Activated gamma-delta T cell treated with anti-CD3 and anti-CD28 coated beads, Interleukin-2, amount 50 U/mL, for 16 hours (primary cell): ENCODE measurements around the gene ITGAD.
"Not testable (repeated sequence)": the region's sequence is repeated elsewhere in the genome, so short reads cannot be mapped to it uniquely, and the experiment has no call there.

Source experiments
- DNase-seq: peaks from one replicate; pipeline ENCODE4 v3.0.0-alpha.2; 2020; ENCODE audit warnings: low read depth

Gene ITGAD

DNA sequence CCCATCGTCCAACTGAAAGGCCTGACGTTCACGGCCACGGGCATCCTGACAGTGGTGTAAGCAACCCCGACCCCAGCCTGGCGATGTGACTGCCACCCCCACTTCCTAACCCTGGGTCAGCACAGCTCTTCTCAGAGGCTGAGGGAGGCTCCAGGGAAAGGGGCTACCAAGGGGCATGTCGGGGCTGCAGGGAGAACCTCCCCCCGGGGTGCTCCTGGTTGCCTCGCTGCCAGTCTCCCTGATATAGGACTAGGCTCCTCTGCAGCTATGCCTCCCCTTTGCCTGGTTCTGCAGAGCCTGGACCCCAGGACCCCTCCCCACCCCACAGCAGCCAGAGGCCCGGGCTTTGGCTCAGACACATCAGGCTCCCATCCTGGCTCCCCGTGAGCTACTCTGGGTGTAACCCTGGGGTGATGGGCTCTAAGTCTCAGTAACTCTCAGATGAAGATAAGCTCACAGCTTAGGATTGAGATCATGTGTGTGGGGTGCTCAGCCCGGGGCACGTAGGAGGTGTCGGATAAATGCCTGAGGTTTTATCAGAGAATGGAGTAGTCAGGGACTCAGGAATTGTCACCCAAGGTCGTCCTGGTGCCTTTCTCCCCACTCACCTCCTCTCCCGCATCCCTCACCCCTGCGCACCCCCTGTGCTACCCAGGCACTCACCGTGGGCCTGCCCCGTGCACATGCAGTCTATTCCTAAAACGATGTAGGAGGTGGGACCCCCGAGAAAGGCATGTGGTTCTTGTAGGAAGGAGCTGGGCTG lies 10.6 kb downstream of the ITGAD start:
- DNase-seq: no peak

DNA sequence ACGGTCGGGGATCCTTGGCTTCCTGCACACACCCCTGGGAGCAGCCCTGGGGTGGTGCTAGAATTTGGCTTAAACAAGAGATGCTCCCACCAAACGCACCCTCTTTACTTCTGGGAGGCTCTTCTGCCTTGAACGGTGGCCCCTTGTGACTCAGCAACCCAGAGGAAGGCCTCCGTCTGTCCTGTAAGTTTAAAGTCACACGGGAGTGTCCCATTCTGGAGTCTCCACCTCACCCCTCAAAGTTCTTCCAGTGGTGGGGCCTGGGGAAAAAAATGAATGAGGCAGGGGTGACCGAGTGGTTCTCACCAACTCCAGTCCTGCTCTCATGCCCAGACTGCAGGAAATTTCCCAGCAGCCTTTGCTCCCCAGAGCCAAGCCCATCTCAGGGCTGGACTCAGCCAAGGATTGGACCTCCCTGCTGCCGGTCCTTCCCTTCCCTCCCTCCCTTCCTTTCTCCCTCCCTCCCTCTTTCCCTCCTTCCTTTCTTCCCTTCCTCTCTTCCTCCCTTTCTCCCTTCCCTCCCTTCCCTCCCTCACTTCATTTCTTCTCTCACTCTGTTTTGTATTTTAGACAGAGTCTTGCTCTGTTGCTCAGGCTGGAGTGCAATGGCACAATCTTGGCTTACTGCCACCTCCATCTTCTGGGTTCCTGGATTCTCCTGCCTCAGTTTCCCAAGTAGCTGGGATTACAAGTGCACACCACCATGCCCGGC lies 11.4 kb downstream of the ITGAD start:
- DNase-seq: no peak

DNA sequence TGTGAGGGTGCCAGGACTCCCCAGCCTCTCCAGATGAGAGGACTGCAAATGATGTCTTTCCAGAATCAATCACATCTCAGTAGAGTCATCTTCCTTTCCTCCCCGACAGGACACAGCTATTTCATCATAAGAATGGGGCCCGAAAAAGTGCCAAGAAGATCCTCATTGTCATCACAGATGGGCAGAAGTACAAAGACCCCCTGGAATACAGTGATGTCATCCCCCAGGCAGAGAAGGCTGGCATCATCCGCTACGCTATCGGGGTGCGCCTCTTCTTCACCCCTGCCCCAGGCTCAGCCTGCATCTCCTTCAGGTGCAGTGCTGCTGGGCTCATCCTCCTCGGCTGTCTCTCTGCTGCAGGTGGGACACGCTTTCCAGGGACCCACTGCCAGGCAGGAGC lies 14.3 kb downstream of the ITGAD start:
- DNase-seq: no peak

DNA sequence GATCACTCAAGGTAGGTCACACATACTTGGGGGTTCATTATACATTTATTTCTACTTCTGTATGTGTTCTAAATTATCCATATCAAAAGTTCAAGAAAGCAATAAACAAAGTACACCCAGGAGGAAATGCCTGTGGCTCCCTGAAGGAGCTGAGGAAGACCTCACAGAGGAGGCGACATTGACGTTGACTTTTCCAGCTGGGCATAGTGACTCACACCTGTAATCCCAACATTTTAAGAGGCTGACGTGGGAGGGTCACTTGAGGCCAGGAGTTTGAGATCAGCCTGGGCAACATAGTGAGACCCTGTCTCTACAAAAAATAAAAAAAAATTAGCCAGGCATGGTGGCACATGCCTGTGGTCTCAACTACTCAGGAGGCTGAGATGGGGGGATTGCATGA lies 16.3 kb downstream of the ITGAD start:
- DNase-seq: no peak

DNA sequence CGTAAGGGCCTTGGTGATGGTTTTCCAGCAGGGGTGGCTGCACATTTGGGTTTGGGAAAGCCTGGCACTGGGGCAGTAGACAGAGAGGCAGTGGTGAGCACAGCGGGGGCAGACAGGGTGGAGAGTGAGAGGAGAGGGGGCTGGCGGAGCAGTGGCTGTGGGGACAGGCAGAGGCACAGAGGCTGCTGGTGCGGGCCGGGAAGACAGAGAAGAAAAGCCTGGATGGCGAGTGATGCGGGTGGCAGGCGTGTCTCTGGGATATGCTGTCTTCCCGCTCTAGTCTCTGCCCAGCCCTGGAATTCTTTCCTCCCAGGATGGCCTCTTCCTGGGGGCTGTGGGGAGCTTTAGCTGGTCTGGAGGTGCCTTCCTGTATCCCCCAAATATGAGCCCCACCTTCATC lies 16.9 kb downstream of the ITGAD start:
- DNase-seq: no peak

DNA sequence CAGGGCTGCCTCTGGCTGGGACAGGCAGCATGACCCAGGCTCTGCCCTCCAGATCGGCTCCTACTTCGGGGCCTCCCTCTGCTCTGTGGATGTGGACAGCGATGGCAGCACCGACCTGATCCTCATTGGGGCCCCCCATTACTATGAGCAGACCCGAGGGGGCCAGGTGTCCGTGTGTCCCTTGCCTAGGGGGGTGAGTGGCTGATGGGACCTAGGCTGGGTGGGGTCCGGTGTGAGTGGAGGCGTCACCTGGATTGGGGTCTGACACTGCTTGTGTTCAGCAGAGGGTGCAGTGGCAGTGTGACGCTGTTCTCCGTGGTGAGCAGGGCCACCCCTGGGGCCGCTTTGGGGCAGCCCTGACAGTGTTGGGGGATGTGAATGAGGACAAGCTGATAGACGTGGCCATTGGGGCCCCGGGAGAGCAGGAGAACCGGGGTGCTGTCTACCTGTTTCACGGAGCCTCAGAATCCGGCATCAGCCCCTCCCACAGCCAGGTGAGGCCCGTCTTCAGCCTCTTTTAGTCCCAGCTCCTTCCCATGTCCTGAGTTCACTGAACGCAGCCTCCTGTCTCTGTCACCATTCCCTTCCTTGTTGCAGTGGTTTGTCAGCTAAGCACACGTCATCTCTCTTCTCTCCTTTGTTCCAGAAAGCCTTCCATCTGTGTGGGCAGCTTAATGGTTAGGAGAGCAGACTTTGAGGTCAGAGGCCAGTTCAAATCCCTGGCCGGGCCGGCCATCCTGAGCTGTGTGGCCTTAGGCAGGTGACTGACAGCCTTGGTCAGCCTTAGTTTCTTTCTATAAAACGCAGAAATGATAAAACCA lies 18.1 kb downstream of the ITGAD start:
- no peak for DNase-seq

DNA sequence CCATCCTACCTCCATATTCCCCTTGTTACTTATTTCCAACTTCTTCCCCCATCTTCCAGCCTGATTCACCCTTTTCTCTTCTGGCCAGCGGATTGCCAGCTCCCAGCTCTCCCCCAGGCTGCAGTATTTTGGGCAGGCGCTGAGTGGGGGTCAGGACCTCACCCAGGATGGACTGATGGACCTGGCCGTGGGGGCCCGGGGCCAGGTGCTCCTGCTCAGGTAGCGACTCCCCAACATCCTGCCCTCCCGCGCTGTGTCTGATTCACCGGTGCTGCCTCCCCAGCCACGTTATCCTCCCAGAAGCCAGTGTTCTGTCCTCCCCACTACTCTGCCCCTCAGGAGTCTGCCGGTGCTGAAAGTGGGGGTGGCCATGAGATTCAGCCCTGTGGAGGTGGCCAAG lies 19.6 kb downstream of the ITGAD start:
- no peak for DNase-seq

DNA sequence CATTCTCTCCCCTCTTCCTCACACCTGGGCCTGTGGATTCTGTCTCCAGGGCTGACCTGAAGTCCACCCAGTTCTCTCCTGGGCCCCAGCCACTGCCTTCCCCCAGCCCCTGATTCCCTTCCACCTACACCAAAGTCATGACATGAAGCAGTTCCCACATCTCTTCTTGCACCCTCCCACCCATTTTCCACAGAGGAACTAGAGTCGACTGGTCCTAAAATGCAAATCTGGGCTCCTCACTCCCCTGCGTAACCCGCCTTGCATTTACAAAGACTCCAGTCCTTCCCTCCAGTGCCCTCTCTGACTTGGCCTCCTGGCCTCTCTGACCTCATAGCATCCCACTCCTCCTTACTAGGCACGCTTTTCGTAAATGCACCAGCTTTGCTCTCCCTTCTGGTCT lies 20.2 kb downstream of the ITGAD start:
- no peak for DNase-seq

DNA sequence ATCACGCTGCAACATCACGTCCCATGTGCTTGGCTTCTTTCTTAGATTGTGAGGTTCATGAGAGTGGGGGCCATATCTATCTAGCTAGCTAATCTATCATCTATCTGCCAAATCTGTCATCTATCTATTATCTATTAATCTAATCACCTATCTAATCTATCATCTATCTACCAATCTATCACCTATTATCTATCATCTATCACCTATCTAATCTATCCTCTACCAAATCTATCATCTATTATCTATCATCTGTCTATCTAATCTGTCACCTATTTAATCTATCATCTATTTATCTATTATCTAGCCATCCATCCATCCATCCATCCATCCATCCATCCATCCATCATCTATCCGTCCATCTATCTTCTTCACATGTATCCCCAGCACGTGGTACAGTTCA lies 20.8 kb downstream of the ITGAD start:
- no peak for DNase-seq

DNA sequence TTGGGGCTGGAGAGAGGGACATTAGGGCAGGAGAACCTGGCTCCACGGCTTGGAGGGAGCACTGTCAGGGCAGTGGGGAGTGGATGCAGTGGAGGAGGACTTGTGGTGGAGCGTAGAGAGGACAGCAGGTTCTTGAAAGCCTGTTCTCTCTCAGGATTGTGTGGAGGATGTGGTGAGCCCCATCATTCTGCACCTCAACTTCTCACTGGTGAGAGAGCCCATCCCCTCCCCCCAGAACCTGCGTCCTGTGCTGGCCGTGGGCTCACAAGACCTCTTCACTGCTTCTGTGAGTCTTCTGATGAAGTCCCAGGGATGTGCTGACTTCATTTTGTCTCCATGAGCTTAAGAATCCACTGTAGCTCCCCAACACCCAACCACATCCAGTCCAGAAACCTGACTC lies 21.6 kb downstream of the ITGAD start:
- DNase-seq: no peak

DNA sequence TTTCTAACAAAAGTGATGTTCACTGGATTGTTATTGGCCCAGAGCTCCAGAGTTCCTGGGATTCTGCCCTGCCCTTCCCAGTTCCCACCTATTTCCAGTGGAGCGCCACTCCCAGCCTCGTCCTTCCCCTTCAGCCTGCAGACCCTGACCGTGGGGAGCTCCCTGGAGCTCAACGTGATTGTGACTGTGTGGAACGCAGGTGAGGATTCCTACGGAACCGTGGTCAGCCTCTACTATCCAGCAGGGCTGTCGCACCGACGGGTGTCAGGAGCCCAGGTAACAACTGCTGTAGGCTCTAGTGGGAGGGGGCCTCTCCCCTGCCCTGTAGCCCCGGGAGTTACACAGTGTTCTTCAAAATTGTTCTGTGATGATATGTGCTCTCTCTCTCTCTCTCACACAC lies 23.2 kb downstream of the ITGAD start:
- no peak for DNase-seq

DNA sequence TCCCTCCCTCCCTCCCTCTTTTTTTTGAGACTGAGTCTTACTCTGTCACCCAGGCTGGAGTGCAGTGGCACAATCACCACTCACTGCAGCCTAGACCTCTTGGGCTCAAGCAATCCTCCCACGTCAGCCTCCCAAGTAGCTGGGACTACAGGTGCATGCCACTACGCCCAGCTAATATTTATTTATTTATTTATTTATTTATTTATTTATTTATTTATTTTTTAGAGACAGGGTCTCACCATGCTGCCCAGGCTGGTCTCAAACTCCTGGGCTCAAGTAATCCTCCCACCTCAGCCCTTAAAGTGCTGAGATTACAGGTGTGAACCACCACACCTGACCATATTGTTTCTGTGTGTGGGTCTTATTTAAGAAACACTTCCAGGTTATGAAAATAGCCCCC lies 23.9 kb downstream of the ITGAD start:
- not testable (repeated sequence) for DNase-seq

DNA sequence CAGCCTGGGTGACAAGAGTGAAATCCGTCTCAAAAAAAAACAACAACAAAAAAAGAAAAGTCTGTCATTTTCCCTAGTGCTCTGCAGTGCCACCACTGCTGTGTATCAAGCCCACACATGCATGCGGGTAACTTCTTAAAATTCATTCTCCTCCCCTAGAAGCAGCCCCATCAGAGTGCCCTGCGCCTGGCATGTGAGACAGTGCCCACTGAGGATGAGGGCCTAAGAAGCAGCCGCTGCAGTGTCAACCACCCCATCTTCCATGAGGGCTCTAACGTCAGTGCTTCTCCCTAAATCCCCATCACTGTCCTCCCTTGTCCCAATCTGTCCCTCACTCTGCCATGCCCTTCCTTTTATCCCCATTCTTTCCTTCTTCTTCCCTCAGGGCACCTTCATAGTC lies 24.8 kb downstream of the ITGAD start:
- DNase-seq: no peak

DNA sequence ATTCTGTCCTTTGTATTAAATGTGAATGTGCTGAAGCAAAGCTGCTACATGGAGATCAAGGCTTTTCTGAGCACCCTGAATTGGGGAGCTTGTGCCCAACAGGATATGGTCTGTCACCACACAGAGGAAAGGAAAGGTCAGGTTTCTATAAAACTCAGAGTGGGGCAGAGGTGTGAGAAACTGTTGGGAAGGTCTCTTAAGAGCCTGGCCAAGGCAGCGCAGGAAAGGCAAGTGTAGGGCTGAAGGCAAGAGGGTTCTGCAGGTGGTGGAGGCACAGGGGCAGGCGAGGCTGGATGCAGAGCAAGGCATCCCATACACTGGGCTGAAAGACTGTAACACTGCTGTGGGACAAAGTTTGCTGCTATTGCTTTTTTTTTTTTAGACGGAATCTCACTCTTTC lies 26.9 kb downstream of the ITGAD start:
- DNase-seq: no peak

DNA sequence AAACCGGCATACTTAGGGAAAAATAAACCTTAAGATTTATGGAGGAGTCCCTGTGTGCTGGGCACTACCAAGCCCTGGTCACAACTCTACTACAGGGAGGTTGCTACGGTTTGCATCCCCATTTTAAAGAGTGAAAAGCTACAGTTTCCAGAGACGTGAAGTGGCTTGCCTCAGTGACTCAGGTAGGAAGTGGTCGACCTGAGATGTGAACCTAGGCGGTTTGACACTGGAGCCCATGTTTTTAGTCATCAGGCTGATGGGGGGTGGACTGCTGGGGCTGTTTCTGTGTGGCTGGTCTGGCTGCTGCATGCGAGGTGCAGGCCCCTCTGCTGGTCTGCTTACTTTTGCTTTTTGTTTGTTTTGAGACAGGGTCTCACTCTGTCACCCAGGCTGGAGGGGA lies 28.5 kb downstream of the ITGAD start:
- DNase-seq: peak; percentile 65

DNA sequence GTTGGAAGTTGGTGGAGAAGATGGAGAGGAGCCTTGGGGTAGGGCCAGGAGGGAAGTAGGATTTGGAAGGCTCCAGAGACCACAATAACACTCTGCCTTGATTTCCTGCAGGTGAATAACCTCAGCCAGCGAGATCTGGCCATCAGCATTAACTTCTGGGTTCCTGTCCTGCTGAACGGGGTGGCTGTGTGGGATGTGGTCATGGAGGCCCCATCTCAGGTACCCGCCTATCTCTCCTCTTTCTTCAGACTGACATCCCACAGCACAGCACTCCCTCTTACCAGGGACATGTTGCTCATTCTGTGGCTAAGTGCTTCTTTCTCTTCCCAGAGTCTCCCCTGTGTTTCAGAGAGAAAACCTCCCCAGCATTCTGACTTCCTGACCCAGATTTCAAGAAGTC lies 30.1 kb downstream of the ITGAD start:
- DNase-seq: no peak

DNA sequence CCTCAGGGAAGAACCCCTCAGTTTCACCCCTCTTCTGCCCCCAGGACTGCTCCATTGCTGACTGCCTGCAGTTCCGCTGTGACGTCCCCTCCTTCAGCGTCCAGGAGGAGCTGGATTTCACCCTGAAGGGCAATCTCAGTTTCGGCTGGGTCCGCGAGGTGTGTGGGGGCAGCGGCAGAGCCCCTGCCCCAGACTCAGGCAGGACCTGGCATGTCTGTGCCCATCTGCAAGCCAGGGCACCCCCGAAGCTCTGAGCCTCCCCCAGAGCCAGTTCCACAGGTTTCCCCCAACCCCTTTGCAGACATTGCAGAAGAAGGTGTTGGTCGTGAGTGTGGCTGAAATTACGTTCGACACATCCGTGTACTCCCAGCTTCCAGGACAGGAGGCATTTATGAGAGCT lies 30.7 kb downstream of the ITGAD start:
- no peak for DNase-seq

DNA sequence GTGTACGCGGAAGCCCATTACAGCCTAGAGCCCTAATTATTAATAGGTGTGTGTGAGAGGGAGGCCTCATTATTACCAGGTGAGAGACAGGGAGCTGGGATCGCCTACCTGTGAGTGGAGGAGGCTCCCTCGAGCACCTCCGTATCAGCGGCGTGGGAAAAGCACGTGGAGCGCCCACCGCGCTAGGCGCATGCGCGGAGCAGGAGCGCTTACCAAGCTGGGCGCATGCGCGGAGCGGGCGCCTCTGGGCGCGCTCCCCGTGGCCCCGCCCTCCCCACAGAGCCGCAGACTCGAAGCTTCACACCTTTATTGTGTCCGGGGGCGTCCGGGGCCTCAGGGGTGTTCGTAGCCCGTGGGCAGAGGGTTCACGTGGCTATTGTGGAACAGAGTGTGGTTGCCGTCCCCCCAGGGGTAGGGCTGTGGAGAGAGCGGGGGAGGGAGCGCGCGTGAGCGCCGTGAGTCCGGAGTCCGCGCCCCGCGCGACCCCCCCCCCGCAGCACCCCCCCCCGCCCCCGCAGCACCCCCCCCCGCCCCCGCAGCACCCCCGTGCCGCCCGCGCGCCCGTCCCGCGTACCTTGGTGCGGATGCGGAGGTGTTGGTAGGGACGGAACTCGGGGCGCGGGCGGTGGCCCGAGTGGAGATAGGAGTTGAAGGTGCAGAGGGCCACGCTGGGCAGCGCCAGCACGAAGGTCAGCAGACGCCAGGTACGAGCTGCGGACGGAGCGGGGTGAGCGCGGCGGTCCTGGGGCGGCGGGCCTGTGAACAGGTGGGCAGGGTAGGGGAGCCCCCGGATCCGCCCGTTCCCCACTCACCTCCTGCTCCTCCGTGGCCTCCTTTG lies 34.5 kb downstream of the ITGAD start:
- peak; percentile 62 for DNase-seq

DNA sequence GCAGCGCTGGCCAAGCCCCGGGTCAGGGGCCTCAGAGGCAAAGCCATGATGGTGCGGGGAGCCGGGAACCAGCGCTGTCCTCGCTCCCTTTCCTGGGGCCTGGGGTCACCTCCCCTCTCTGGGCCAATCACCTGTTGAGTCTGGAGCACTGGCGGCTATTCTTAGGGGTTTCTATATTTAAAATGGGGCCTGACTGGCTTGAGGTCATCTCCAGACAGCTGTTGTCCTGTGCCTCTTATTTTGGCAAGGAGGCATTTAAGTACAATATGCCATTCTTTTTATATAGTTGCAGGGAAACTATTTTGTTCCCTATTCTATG lies 35.1 kb downstream of the ITGAD start, which contains the start of gene COX6A2:
Gene COX6A2, minus strand, starts transcription at position 82 of the 319 bp plus-strand sequence. Its CDS starts 35 bp downstream, at position 47.
- DNase-seq: no peak

DNA sequence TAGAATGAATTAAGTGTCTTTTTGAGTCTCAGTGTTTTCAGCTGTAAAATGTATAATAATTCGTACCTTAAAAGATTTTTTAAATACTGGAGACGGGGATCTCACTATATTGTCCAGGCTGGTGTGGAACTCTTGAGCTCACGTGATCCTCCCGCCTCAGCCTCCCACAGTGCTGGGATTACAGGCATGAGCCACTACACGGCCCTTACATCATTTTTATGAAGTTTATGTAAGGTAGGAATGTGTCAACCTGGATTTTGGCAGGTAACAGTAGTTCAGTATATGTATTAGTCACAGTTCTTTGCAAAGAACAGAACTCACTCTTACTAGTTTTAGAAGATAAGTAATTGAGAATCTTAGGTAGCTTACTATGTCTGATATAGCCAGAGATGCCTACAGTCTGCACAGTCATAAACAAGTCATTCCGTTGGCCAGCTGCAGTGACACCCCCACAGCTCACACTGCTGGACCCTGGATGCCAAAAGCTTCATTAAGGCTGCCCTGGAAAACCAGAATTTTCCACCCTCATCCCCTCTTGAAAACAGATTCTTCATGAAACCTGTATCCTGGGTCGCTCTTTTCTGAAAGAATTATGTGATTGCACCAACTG lies 35.6 kb downstream of the ITGAD start:
- DNase-seq: no peak

DNA sequence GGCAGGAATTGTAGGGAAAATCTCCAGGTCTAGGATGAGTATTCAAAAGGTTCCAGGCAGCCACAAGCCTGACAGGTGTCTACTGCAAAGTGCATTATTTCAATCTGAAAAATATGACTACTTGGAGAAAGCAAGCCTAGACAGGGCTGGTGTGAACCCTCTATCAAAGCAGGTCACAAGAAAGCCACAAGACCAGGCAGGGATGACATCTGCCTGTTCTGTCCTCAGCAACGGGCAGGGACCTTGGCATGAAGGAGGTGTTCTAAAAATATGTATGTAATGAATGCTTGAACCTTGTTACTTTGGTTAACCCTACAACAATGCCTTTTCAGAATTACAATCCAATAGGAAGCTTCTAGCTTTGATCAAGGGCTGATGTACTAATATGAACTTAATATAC lies 36.2 kb downstream of the ITGAD start:
- DNase-seq: no peak

DNA sequence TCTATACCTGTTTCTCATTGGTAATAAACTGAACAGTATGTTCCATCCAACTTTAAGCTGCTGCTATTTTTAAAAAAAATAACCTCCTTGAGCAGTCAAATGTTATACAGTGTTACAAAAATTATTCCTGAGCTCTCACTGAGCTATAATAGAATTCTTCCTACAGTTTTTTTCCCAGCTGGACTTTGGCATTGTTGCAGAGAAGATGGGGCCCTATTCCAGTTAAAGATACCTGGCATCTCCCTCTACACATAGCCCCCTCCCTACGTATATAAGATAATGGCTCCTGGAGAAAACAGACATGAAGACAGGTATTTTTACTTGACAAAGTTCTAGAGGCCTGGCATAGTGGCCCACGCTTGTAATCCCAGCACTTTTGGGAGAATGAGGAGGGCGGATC lies 36.7 kb downstream of the ITGAD start:
- DNase-seq: no peak
